ENCODE results near the gene RABL6.

Gene RABL6

DNA sequence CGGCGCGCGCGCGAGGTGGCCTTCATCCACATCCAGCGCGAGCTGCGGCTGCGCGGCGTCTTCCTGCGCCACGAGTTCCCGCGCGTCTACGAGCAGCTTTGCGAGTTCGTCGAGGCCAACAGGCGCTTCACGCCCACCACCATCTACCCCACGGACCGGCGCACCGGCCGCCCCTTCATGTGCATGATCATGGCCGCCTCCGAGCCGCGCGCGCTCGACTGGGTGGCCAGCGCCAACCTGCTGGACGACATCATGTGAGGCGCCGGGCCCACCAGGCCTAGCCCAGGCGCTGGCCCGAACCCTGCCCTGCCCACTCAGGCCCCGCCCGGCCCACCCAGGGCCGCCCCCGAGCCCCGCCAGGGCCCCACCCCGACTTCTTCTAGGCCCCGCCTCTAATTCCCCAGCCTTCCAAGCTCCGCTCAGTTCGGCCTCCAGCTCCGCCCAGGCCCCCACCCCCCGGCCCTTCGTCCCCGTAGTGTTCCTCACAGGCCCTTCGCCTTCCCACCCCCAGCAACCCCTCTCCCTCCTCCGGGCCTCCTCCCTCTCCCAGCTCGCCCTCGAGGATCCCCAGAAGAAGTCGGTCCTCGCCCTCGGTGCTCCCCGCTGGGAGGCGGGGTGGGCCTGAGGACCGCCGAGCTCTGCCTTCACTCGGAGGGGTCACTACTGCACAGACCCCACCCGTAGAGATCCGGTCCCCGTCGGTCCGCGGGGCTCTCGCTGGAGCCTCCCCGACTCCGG lies 39.5 kb downstream of the RABL6 start:
- no peak for DNase-seq (ENCODE audit: low read depth)

DNA sequence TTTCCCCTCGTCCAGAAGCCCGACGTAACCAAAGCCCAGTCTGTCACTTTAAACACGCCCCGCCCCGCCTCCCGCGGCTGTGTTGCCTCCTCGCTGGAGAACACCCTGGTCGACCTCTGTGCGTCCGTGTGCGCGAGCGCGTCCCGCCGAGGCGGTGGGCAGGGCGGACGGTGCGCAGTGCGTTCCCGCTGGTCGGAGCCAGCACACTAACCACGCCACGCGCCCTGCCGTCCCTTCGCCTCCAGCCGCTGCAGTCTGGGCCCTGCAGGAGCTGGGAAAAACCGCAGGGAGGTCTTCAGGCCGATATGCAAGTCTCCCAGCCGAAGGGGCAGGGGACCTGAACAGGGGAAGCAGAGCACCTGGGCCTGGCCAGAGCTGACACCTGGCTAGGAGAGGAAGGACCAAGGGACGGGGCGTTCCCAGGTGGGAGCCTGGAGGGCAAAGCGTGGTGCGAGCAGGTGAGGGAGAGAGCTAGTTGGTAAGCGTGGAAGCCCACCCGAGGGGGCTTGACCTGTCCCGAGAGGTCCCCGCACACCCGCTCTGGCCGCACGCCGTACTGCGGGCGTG lies 40.2 kb downstream of the RABL6 start:
- peak; percentile 39 for DNase-seq (ENCODE audit: low read depth)

DNA sequence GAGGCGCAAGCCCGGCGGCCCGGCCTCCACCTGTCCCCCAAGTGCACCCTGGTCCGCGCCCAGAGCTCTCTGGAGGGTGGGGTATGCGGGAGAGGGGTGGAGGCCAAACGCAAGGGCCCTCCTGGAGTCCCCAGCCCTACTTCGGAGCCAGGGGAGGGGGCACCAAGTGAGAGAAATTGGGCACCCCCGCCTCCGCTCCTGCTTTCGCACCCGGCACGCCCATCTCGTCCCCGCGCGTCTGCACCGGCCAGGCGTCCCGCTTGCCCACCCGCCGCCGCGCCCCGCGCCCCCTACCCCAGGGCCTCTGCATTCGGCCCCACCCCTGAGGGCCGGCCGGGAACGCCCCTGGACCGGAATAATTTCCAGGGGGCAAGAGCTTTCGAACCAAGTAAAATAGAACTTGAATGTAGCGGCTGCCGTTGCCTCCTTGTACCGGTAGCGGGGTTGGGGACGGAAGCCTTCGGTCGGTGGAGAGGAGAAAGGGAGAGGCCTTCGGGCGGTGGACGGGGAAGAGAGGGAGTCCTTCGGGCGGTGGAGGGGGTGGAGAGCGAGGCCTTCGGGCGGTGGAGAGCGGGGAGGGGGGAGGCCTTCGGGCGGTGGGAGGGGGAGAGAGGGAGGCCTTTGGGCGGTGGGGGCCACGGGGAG lies 40.8 kb downstream of the RABL6 start:
- DNase-seq (ENCODE audit: low read depth): no peak

DNA sequence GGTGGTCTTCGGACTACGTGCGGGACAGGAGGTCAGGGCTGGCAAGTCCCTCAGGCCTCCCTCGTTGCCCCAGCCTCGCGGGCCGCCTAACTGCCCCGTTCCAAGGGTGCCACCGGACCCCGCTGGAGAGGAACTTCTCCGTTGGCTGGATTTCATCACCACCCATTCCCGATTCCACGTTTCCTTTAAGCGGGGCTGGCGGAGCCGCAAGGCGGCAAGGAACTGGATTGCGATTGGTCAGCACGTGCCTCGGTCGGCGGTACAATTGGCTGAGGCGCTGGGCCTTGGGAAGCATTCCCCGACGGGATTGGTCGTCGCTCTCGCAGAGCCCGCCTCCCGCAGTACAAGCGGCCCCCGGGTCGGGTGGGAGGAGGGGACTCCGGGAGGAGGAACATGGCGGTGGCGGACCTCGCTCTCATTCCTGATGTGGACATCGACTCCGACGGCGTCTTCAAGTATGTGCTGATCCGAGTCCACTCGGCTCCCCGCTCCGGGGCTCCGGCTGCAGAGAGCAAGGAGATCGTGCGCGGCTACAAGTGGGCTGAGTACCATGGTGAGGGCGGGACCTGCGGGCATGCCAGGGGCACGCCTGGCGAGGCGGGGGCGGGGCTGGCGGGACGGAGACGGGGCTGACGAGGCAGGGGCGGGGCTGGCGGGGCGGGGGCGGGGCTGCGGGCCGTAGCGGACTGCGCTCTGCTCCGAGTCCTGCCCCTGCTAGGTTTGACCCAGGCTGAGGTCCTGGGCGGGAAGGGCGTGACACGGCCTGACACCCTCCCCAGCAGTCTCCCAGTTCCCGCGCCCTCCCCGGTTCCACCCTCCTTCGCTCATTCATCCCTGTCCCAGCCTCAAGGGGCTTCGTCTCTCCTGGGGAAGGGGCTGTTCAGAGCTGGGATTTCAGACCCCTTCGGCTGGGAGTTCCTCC lies 41.6 kb downstream of the RABL6 start, which contains the start of gene PHPT1:
PHPT1 (plus strand) TSS at position 372 of the 922 bp plus-strand sequence; CDS start at position 394, 22 bp downstream.
- peak; percentile 84 for DNase-seq (ENCODE audit: low read depth)

DNA sequence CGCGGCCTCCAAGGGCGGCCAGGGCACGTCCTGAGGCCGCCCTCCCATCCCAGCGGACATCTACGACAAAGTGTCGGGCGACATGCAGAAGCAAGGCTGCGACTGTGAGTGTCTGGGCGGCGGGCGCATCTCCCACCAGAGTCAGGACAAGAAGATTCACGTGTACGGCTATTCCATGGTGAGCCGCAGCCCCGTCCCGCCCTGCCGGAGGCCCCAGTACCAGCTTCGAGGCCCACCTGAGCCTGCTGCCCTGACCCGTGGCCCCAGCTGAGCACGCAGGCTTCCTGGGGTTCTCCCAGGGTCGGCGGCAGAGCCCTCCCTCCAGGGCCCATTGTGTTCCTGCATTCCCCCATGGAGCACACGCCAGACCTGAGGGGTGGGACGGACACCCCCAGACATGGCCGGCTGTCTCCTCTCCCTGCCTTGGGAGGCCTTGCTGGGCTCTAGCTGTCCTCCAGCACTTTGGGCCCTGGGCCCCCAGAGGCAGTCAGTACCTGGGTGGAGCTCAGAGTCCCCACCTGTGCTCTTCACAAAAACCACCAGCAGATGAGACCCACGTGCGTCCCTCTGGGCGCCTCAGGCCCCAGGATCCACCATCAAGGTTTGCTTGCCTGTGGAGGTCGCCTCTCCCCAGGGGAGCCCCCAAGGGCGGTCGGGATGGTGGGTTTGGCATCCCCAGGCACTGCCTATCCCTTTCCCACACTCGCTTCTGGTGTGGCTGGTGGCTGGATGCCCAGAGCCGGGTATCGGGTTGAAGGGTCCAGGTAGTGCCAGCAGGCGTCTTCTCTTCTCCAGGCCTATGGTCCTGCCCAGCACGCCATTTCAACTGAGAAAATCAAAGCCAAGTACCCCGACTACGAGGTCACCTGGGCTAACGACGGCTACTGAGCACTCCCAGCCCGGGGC lies 42.5 kb downstream of the RABL6 start:
- no peak for DNase-seq (ENCODE audit: low read depth)

DNA sequence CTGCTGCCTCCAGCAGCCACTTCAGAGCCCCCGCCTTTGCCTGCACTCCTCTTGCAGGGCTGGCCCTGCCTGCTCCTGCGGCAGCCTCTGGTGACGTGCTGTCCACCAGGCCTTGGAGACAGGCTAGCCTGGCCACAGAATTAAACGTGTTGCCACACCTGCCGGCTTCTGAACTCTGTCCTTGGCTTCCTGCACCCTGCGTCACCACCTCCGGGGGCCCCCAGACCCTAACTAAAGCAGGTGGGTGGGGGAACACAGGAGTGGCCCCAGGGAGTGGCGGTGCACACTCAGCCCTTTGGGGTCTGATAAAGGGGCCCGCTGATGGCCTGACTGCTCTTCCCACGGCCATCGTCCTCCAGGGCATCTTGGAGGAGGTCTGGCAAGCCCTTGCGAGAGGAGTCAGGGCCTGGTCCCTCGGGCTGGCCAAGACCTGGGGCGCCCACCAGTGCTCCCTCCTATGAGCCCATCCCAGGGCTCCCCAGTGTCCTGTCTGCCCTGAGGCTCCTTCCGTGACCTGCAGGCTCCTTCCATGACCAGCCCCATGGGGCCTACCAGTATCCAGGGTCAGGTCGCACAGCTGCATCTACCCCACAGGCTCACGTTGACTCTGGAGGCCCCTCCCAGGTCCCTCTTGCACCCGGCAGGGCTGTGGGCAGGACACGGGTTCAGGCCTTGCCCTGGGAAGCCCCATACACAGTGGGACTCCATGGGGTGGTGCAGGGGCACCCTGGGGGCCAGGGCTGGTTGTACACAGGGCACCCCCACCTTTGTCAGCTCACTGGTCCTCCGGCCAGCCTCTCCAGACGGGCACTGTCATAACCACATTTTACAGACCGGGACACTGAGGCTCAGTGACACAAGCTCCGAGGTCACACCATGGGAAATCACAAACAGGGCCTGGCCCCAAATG lies 43.4 kb downstream of the RABL6 start:
- DNase-seq (ENCODE audit: low read depth): no peak

DNA sequence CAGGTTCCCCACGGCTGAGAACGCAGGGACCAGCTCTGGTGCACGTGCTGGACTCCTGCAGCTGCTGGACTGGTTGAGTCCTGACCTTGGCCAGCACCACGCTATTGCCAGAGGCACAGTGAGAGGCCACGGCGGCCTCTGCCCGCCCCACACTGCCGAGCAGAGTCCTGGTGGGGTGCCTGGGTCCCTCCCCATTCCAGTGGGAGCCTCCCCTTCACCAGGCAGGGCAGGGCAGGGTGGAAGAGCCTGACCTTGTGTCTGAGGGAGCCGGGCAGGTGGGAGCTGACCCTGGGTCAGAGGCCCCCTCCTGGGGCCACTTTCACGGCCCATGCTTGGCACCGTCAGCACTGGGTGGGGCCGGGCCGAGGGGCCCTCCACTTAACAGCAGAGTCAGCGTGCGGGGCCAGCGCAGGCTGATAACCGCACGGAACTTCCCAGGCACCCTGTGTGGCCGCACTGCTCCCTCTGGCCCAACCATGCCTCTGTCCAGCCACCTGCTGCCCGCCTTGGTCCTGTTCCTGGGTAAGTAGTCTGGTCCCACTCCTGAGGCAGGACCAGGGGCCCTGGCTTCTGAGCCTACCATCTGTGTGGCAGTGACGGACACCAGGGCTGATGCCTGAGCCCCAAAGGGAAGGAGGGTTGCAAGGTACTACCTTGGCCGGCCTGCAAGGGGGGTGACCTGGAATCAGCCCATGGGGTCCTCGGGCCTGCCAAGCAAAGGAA lies 44.4 kb downstream of the RABL6 start, which contains the start of gene MAMDC4:
MAMDC4 (plus strand) TSS at position 406 of the 723 bp plus-strand sequence; CDS start at position 477, 71 bp downstream.
- DNase-seq (ENCODE audit: low read depth): no peak

DNA sequence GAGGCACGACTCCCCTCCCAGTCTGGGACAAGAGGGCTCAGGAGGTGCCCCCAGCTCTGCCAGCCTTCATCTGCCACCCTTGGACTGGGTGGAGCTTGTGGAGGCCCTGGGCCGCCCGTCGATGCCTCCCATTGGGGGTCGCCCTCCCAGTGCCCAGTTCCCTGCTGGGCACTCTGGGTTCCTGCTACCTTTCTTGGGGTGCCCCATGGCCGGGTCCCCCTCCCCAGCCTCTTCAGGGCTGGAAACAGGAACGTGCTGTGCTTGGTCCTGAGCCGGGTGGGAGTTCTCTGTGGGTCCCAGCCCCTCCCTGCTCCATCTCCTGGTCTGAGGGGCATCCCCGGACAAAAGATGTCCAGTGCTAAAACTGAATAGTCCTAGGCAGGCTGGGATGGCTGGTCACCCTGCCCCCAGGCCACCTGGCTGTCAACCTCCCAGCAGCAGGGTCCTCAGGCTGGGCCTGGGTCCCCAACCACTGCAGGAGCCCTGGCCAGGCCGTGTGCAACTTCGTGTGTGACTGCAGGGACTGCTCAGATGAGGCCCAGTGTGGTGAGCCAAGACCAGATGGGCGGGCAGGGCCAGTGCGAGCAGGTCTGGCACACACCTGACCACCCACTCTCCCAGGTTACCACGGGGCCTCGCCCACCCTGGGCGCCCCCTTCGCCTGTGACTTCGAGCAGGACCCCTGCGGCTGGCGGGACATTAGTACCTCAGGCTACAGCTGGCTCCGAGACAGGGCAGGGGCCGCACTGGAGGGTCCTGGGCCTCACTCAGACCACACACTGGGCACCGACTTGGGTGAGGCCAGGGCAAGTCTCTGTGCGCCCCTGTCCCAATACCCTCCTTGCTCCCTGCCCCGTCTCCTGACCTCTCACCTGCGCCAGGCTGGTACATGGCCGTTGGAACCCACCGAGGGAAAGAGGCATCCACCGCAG lies 45.2 kb downstream of the RABL6 start:
- no peak for DNase-seq (ENCODE audit: low read depth)

DNA sequence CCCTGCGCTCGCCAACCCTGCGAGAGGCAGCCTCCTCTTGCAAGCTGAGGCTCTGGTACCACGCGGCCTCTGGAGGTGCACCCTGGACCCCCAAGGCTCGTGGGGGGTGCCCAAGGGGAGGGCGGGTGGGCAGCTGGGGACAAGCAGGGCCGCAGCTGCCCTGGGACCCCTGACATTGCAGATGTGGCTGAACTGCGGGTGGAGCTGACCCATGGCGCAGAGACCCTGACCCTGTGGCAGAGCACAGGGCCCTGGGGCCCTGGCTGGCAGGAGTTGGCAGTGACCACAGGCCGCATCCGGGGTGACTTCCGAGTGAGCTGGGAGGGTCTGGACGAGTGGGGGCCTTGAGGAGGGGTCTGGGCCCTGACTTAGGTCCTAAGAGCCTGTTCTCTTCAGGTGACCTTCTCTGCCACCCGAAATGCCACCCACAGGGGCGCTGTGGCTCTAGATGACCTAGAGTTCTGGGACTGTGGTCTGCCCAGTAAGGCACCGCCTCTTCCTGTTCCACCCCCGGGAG lies 45.9 kb downstream of the RABL6 start:
- DNase-seq (ENCODE audit: low read depth): no peak

DNA sequence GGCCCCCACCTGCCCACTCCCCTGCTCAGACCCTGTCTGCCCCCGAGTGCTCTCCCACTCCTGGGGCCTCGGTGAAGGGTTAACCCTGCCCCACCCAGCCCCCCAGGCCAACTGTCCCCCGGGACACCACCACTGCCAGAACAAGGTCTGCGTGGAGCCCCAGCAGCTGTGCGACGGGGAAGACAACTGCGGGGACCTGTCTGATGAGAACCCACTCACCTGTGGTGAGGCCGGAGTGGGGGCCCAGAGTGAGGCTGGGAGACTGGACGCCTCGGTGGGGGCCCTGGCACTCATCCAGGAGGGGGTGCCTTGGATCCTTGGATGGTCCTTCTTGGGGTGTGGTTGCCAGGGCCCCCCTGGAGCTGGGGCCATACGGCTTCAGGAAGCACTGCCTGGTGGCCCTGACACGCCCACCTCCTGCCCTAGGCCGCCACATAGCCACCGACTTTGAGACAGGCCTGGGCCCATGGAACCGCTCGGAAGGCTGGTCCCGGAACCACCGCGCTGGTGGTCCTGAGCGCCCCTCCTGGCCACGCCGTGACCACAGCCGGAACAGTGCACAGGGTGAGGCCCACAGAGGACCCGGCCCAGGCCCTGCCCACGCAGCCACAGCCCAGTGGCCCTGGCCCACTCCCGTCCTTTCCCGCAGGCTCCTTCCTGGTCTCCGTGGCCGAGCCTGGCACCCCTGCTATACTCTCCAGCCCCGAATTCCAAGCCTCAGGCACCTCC lies 46.5 kb downstream of the RABL6 start:
- DNase-seq (ENCODE audit: low read depth): no peak

DNA sequence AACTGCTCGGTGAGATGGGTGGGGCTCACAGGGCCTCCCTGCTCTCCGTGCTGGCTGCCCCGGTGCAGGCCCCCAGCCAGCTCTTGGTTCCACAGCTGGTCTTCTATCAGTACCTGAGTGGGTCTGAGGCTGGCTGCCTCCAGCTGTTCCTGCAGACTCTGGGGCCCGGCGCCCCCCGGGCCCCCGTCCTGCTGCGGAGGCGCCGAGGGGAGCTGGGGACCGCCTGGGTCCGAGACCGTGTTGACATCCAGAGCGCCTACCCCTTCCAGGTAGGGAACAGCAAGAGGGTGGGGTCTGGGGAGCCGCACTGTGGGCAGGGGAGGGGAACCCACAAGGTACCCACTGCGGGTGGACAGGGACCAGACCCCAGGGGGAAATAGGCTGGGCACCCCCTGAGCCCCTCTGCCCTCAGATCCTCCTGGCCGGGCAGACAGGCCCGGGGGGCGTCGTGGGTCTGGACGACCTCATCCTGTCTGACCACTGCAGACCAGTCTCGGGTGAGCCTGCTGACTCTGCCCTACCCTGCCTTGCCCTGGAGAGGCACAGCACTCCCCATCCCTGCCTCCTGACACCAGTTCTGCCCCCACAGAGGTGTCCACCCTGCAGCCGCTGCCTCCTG lies 47.2 kb downstream of the RABL6 start:
- DNase-seq (ENCODE audit: low read depth): no peak

DNA sequence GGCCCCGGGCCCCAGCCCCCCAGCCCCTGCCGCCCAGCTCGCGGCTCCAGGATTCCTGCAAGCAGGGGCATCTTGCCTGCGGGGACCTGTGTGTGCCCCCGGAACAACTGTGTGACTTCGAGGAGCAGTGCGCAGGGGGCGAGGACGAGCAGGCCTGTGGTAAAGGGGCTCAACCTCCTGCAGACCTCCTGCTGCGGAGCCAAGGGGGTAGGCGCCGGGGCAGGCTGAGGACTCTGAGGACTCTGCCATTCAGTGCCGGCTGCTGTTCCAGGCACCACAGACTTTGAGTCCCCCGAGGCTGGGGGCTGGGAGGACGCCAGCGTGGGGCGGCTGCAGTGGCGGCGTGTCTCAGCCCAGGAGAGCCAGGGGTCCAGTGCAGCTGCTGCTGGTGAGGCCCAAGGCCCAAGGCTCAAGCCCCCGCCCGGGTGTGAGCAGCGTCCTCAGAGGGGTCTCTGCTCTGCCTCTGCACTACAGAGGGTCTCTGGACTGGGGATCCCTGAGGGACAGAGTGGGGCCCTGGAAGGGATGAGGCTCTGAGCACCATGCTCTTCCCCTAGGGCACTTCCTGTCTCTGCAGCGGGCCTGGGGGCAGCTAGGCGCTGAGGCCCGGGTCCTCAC lies 47.8 kb downstream of the RABL6 start:
- no peak for DNase-seq (ENCODE audit: low read depth)

DNA sequence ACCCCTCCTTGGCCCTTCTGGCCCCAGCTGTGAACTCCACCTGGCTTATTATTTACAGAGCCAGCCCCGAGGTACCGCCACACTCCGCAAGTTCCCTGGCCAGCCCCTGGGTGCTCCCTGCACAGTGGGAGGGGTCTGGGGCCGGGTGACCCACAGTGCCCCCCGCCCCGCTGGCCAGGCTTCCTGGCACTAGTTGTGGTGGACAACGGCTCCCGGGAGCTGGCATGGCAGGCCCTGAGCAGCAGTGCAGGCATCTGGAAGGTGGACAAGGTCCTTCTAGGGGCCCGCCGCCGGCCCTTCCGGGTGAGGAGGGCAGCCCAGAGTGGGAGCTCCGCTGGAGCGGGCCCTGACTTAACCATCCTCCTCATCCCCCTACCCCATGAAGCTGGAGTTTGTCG lies 48.3 kb downstream of the RABL6 start:
- DNase-seq (ENCODE audit: low read depth): no peak

DNA sequence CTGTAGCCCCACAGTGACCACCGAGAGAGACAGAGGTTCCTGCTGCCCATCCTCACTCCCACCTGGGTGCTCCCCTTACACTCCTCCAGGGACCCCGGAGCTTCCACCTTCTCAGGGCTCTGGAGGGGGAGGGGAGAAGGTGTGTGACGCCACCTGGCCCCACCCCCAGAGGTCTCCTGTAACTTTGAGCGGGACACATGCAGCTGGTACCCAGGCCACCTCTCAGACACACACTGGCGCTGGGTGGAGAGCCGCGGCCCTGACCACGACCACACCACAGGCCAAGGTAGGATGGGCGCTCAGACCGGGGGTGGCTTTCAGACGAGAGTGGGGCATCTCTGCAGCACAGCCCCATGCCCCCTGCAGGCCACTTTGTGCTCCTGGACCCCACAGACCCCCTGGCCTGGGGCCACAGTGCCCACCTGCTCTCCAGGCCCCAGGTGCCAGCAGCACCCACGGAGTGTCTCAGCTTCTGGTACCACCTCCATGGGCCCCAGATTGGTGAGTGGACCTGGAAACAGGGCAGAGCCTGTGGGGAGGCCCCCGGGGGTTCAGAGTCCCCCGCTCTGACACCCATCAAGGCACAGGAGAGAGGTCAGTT lies 48.9 kb downstream of the RABL6 start:
- no peak for DNase-seq (ENCODE audit: low read depth)

DNA sequence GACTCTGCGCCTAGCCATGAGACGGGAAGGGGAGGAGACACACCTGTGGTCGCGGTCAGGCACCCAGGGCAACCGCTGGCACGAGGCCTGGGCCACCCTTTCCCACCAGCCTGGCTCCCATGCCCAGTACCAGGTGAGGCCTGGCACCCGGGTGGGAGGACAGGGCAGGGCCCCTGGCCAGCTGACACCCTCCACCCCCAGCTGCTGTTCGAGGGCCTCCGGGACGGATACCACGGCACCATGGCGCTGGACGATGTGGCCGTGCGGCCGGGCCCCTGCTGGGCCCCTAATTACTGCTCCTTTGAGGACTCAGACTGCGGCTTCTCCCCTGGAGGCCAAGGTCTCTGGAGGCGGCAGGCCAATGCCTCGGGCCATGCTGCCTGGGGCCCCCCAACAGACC lies 49.4 kb downstream of the RABL6 start:
- DNase-seq (ENCODE audit: low read depth): no peak

Data from stimulated activated CD8-positive, alpha-beta memory T cell treated with anti-CD3 and anti-CD28 coated beads, Interleukin-15, amount 100 ng/mL, for 24 hours (primary cell).